ENCODE results near the gene WDR82.

DNA sequence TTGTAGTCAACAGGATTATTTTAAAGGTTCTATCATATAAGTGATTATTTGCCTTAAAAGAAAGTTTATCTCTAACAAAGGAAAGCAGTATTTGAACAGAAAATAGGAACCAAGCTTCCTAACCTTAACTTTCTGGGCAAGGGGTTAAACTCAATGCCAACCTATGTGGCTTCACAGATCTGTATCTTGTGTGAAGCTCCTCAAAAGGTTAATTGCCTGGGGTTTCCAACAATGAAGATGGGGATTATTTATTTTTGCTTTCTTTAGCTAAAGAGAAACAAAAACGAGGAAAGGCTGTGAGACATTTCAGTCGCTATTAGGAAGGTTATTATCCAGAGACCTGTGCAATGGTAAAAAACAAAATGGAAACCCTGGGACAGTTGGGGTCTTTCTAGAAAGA lies 1.1 kb upstream of the WDR82 start:
- TF ChIP-seq, protein P1, sequence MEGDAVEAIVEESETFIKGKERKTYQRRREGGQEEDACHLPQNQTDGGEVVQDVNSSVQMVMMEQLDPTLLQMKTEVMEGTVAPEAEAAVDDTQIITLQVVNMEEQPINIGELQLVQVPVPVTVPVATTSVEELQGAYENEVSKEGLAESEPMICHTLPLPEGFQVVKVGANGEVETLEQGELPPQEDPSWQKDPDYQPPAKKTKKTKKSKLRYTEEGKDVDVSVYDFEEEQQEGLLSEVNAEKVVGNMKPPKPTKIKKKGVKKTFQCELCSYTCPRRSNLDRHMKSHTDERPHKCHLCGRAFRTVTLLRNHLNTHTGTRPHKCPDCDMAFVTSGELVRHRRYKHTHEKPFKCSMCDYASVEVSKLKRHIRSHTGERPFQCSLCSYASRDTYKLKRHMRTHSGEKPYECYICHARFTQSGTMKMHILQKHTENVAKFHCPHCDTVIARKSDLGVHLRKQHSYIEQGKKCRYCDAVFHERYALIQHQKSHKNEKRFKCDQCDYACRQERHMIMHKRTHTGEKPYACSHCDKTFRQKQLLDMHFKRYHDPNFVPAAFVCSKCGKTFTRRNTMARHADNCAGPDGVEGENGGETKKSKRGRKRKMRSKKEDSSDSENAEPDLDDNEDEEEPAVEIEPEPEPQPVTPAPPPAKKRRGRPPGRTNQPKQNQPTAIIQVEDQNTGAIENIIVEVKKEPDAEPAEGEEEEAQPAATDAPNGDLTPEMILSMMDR (IDR thresholded peaks at IDR 0.05; ENCODE audit: insufficient read depth, low read depth, low read length), result no peak
- TF ChIP-seq EZH2 (IDR thresholded peaks at IDR 0.05; ENCODE audit: insufficient read depth, low read length), result no peak
